Measurements from ENCODE around the gene PTCD1. TPM values are rescaled to one million over a fixed set of nuclear protein-coding genes. Genes with fewer than 3 reads are reported as not detected.

The PTCD1 gene
- total and polyA plus RNA-seq, 2 donors (not counting 1 experiment from before 2014, with no cell fraction given), result 2.3 to 8.1 TPM

DNA sequence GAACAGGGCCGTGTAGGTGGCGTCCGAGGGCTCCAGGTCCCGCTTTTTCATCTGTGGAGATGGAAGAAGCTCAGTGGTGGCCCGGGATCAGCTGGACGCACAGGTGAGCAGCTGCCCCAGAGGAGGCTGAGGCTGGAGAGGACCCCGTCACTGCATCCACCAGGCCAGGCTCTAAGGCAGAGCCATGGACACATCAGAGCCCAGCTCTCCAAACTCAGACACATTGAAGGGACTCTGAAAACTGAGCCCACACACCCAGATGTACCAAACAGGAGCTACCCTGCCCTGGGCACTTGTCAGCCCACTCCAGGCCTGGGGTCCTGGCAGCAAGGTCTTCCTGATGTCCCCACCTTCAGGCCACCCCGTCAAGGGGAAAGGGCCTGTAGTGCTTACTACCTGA lies 8.8 kb downstream of the PTCD1 start:
- Histone ChIP-seq H3K27me3 (ENCODE audit: control insufficient read depth, insufficient read depth, low read length) (no peaks in the 10 kb centered on the region), H3K9me3 (ENCODE audit: control insufficient read depth, insufficient read depth, low read depth, low read length) (no peaks in the 10 kb centered on the region), H3K9ac (ENCODE audit: insufficient read depth, low read length) (no peak overlapping the region), H3K4me2 (ENCODE audit: extremely low read depth, insufficient read depth, low read length) (no peak overlapping the region), H3K4me3 (replicated peaks in 1 of 4; ENCODE audit: control extremely low read depth in 1 of 4, insufficient read depth in 1 of 4, low read depth in 3 of 4, low read length in 4 of 4) (no peak overlapping the region), H3K36me3 (ENCODE audit: control insufficient read depth, insufficient read depth, low read length) (peaks cover 12% of the 10 kb centered on the region), H3K4me1 (ENCODE audit: control insufficient read depth, extremely low read depth, insufficient read depth, low read length) (no peaks in the 10 kb centered on the region), H2AFZ (ENCODE audit: low read length) (no peak overlapping the region), H3K27ac (ENCODE audit: insufficient read depth, low read length) (no peak overlapping the region), H4K20me1 (ENCODE audit: control insufficient read depth, extremely low read depth, insufficient read depth, low read length) (no peaks in the 10 kb centered on the region), H3K79me2 (ENCODE audit: control insufficient read depth, insufficient read depth, low read length) (no peaks in the 10 kb centered on the region)
- TF ChIP-seq, protein P1, sequence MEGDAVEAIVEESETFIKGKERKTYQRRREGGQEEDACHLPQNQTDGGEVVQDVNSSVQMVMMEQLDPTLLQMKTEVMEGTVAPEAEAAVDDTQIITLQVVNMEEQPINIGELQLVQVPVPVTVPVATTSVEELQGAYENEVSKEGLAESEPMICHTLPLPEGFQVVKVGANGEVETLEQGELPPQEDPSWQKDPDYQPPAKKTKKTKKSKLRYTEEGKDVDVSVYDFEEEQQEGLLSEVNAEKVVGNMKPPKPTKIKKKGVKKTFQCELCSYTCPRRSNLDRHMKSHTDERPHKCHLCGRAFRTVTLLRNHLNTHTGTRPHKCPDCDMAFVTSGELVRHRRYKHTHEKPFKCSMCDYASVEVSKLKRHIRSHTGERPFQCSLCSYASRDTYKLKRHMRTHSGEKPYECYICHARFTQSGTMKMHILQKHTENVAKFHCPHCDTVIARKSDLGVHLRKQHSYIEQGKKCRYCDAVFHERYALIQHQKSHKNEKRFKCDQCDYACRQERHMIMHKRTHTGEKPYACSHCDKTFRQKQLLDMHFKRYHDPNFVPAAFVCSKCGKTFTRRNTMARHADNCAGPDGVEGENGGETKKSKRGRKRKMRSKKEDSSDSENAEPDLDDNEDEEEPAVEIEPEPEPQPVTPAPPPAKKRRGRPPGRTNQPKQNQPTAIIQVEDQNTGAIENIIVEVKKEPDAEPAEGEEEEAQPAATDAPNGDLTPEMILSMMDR (conservative IDR thresholded peaks at IDR 0.05 in 1 of 2, IDR thresholded peaks at IDR 0.05 in 1 of 2; ENCODE audit: low read depth in 1 of 2, low read length in 2 of 2), result no peak
- TF ChIP-seq EZH2 (IDR thresholded peaks at IDR 0.05; ENCODE audit: low read length, missing control alignments), result no peak
- DNase-seq (ENCODE audit: low read depth in 2 of 2), result no peak

DNA sequence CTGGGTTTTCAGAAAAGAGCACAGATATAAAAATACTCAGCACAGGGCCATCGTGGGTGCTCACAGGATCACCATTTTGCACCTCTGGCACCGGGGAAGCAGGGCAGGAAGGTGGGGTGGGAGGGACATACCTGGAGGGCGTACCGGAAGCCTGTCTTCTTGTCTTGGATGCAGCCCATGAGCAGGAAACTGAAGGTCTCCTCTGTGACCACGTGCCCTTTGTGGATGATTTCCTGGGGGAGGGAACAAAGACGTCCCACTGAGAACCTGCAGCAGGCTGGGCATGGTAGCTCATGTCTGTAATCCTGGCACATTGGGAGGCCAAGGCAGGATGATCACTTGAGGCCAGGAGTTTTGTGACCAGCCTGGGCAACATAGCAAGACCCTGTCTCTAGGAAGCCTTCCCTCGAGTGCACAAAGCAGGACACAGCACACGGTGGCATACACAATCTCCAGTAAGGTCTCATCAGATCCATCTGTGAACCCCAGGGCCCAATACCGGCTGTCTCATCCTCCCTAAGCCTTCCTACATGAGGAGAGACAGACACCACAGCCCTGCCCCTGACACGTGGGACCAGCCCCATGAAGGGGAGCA lies 9.5 kb downstream of the PTCD1 start:
- no peaks in the 10 kb centered on the region for H3K27me3 ChIP-seq (ENCODE audit: control insufficient read depth, insufficient read depth, low read length)
- H3K36me3 ChIP-seq (ENCODE audit: control insufficient read depth, insufficient read depth, low read length), result peaks cover 18% of the 10 kb centered on the region
- DNase-seq (ENCODE audit: low read depth in 2 of 2), result no peak

DNA sequence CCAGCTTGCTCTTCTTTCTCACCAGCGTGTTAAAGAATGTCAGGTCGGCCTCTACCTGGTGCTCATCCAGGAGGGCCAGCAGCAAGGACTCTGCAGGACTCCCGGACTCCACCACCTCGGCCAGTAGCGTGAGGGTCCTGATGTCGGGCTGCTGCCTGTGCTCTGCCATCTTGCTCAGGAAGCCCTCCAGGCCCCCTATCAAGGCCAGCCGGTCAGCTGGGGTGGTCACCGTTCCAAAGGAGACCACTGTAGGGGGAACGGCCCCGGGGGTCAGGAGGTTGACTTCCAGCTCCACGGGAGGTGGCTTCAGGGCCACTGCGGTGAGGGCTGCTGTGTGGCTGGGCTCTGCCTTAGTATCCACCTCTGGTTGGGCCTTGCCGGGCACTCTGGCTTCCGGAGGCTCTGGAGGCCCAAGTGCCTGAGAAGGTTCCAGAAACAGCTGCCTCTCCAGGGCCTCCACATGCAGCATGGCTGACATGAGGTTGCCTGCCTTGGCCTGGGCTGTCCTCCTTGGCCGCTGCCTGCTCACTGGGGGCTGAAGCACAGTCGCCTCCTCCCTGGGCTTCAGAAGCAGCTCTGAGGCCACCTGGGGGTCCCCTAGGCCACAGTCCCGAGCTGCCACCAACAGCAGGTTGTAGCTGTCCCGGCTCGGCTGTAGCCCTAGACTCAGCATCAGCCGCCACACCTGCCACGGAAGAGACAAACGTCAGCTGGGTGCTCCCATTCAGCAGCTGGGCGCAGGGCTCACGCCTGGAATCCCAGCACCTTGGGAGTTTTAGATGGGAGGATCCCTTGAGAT lies 13.5 kb downstream of the PTCD1 start:
- Histone ChIP-seq H3K36me3 (ENCODE audit: control insufficient read depth, insufficient read depth, low read length) (peaks cover 23% of the 10 kb centered on the region), H4K20me1 (ENCODE audit: control insufficient read depth, extremely low read depth, insufficient read depth, low read length) (no peaks in the 10 kb centered on the region)
- no peak for DNase-seq (ENCODE audit: low read depth in 2 of 2)

More for the DNA sequence above, 9.5 kb downstream of the PTCD1 start:
- Histone ChIP-seq H3K27ac (ENCODE audit: insufficient read depth, low read length) (no peak overlapping the region), H3K9me3 (ENCODE audit: control insufficient read depth, insufficient read depth, low read depth, low read length) (no peaks in the 10 kb centered on the region), H4K20me1 (ENCODE audit: control insufficient read depth, extremely low read depth, insufficient read depth, low read length) (no peaks in the 10 kb centered on the region), H3K4me3 (replicated peaks in 1 of 4; ENCODE audit: control extremely low read depth in 1 of 4, insufficient read depth in 1 of 4, low read depth in 3 of 4, low read length in 4 of 4) (no peak overlapping the region), H3K4me1 (ENCODE audit: control insufficient read depth, extremely low read depth, insufficient read depth, low read length) (no peaks in the 10 kb centered on the region), H2AFZ (ENCODE audit: low read length) (no peak overlapping the region), H3K4me2 (ENCODE audit: extremely low read depth, insufficient read depth, low read length) (no peak overlapping the region), H3K79me2 (ENCODE audit: control insufficient read depth, insufficient read depth, low read length) (no peaks in the 10 kb centered on the region), H3K9ac (ENCODE audit: insufficient read depth, low read length) (no peak overlapping the region)
- TF ChIP-seq, protein P1 (conservative IDR thresholded peaks at IDR 0.05 in 1 of 2, IDR thresholded peaks at IDR 0.05 in 1 of 2; ENCODE audit: low read depth in 1 of 2, low read length in 2 of 2), result no peak
- no peak for TF ChIP-seq EZH2 (IDR thresholded peaks at IDR 0.05; ENCODE audit: low read length, missing control alignments)

More for the DNA sequence above, 13.5 kb downstream of the PTCD1 start:
- Histone ChIP-seq H3K27me3 (ENCODE audit: control insufficient read depth, insufficient read depth, low read length) (no peaks in the 10 kb centered on the region), H3K9ac (ENCODE audit: insufficient read depth, low read length) (no peak overlapping the region), H3K4me3 (replicated peaks in 1 of 4; ENCODE audit: control extremely low read depth in 1 of 4, insufficient read depth in 1 of 4, low read depth in 3 of 4, low read length in 4 of 4) (no peak overlapping the region), H3K27ac (ENCODE audit: insufficient read depth, low read length) (no peak overlapping the region), H3K79me2 (ENCODE audit: control insufficient read depth, insufficient read depth, low read length) (no peaks in the 10 kb centered on the region), H3K4me2 (ENCODE audit: extremely low read depth, insufficient read depth, low read length) (no peak overlapping the region), H3K9me3 (ENCODE audit: control insufficient read depth, insufficient read depth, low read depth, low read length) (no peaks in the 10 kb centered on the region), H3K4me1 (ENCODE audit: control insufficient read depth, extremely low read depth, insufficient read depth, low read length) (no peaks in the 10 kb centered on the region), H2AFZ (ENCODE audit: low read length) (no peak overlapping the region)
- TF ChIP-seq, protein P1 (conservative IDR thresholded peaks at IDR 0.05 in 1 of 2, IDR thresholded peaks at IDR 0.05 in 1 of 2; ENCODE audit: low read depth in 1 of 2, low read length in 2 of 2), result no peak
- TF ChIP-seq EZH2 (IDR thresholded peaks at IDR 0.05; ENCODE audit: low read length, missing control alignments), result no peak

Data from fibroblast of lung (primary cell).